SK-N-SH treated with all-trans-retinoic acid at 6 μM for 48 hours (cell line): Measurements from ENCODE around the gene REXO4.

ENCODE experiments used
- ARNTL ChIP-seq: fragments of 450-650 bp; formaldehyde crosslinking; IDR thresholded peaks from 2 replicates; pipeline ENCODE4 v1.5.0; 2020; ENCODE audit warnings: low read depth, mild to moderate bottlenecking, moderate library complexity, borderline replicate concordance
- GLIS3 ChIP-seq: fragments of 250-450 bp; sonication (Bioruptor Pico); IDR thresholded peaks from 2 replicates; pipeline ENCODE4 v1.5.0; 2020; ENCODE audit warnings: mild to moderate bottlenecking, moderate library complexity
- RARB ChIP-seq: fragments of 250-450 bp; sonication (Bioruptor Pico); IDR thresholded peaks from 2 replicates; pipeline ENCODE4 v1.8.0; 2021; ENCODE audit warnings: mild to moderate bottlenecking, moderate library complexity
- ZFP3 ChIP-seq: fragments of 250-450 bp; sonication (Bioruptor Pico); IDR thresholded peaks from 2 replicates; pipeline ENCODE4 v1.5.0; 2020; ENCODE audit warnings: mild to moderate bottlenecking, moderate library complexity
- ZFP30 ChIP-seq: fragments of 450-650 bp; formaldehyde crosslinking; IDR thresholded peaks from 2 replicates; pipeline ENCODE4 v1.5.0; 2022; ENCODE audit warnings: mild to moderate bottlenecking, moderate library complexity
- ZNF565 ChIP-seq: fragments of 450-650 bp; formaldehyde crosslinking; conservative IDR thresholded peaks from 2 replicates; pipeline ENCODE4 v1.5.0; 2020; ENCODE audit warnings: low read depth, mild to moderate bottlenecking, moderate library complexity
- TF ChIP-seq, protein P1 (sequence below): fragments of 250-450 bp; sonication (Bioruptor Pico); IDR thresholded peaks from 2 replicates; pipeline ENCODE4 v1.8.0; 2020; ENCODE audit warnings: mild to moderate bottlenecking, moderate library complexity, borderline replicate concordance

DNA sequence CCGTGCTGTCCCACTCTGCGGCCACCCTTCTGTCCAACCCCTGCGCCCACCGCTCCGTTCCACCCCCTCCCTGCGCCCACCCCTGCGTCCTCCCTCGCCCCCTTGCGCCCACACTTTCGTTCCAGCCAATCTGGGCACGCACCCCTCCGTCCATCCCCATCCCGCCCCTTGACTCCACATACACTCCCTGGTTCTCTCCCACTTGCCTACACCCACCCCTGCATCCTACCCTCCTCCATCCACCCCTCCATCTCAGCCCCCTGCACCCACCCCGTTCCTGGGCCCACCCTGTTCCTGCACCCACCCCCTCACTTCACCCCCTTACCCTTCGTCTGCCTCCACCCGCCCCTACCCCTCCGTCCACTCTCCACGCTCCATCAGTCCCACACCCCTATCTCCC lies 11.4 kb upstream of the REXO4 start:
- no peak for TF ChIP-seq RARB (CRISPR knock-in tag)
- TF ChIP-seq, protein P1, sequence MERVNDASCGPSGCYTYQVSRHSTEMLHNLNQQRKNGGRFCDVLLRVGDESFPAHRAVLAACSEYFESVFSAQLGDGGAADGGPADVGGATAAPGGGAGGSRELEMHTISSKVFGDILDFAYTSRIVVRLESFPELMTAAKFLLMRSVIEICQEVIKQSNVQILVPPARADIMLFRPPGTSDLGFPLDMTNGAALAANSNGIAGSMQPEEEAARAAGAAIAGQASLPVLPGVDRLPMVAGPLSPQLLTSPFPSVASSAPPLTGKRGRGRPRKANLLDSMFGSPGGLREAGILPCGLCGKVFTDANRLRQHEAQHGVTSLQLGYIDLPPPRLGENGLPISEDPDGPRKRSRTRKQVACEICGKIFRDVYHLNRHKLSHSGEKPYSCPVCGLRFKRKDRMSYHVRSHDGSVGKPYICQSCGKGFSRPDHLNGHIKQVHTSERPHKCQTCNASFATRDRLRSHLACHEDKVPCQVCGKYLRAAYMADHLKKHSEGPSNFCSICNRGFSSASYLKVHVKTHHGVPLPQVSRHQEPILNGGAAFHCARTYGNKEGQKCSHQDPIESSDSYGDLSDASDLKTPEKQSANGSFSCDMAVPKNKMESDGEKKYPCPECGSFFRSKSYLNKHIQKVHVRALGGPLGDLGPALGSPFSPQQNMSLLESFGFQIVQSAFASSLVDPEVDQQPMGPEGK: no peak
- TF ChIP-seq ZNF565: no peak
- no peak for TF ChIP-seq ARNTL (CRISPR knock-in tag)
- no peak for TF ChIP-seq GLIS3 (CRISPR knock-in tag)
- no peak for TF ChIP-seq ZFP3 (CRISPR knock-in tag)
- TF ChIP-seq ZFP30 (CRISPR knock-in tag): no peak
